PFSK-1 (cell line): Measurements from ENCODE around the gene LCNL1.

Source experiments
- FOXP2 ChIP-seq: optimal IDR thresholded peaks from 2 replicates; pipeline ENCODE3; 2011; ENCODE audit warnings: borderline replicate concordance, control low read depth, inconsistent platforms; ENCODE audit not compliant: insufficient read depth; ENCODE audit errors: extremely low read length, extremely low read depth
- POLR2AphosphoS5 ChIP-seq: IDR thresholded peaks from 2 replicates; pipeline ENCODE4 v1.6.1; 2012; ENCODE audit warnings: low read depth, mild to moderate bottlenecking, control low read depth, low read length, moderate library complexity
- SIN3A ChIP-seq: IDR thresholded peaks from 2 replicates; pipeline ENCODE4 v1.6.1; 2012; ENCODE audit warnings: mild to moderate bottlenecking, low read length, moderate library complexity, borderline replicate concordance; ENCODE audit not compliant: insufficient read depth
- TAF1 ChIP-seq: IDR thresholded peaks from 2 replicates; pipeline ENCODE4 v1.6.1; 2012; ENCODE audit warnings: low read length, control low read depth, borderline replicate concordance; ENCODE audit not compliant: insufficient read depth
- TF ChIP-seq, protein P1 (sequence below), 2 experiments: IDR thresholded peaks; 2 replicates each; pipeline versions ENCODE4 v1.6.1 to v1.8.0; 2011 to 2012; ENCODE audit warnings: low read depth in 2 of 2, low read length in 2 of 2, control low read depth in 1 of 2, inconsistent platforms in 1 of 2, mild to moderate bottlenecking in 1 of 2, moderate library complexity in 1 of 2; ENCODE audit not compliant: insufficient read depth in 1 of 2

Gene LCNL1

DNA sequence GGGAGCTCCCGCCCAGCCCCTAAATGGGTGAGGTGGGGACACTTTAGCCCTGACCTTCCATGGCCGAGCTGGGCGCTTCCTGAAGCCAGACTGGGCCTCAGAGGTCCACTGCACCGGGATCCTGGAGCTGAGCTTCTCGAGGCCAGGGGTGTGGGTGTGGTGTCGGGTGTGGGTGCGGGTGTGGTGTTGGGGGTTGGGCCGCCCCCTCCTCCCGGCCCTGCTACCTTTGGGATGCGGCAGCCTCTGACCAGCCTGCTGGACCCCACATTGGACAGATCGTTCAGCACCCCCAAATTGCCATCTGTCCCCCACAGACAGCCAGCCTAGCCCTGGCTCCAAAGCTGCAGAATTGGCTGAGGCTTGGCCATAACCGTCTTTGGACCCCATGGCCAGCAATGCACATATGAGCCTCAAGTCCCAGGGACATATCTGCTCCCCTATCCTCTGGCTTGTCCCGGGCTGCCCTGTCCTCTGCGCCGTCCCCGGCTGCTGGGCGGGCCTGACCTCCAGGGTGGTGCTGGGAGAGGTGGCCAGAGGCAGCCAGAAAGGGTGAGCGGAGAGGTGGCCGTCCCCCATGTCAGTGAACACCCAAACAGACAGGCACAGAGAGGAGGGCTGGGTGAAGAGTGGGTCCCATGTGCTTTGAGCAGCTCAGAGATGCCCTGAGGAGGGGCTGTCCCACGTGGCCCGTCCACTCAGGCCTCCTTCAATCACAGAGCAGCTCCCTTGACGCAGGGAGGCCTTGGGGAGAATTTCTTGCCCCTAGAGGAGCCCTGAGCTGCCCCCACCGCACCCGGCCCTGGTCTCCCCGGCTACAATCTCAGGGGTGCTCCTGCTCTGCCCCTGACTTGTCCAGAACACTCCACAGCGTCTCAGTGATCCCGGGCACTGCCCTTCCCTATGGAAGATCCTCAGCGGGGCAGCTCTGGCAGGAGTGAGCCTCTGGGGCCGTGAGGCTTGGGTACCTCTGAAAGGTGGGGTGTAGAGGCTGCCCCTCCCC is 8.9 kb upstream of the LCNL1 start:
- no peak for TF ChIP-seq POLR2AphosphoS5
- TF ChIP-seq, protein P1, sequence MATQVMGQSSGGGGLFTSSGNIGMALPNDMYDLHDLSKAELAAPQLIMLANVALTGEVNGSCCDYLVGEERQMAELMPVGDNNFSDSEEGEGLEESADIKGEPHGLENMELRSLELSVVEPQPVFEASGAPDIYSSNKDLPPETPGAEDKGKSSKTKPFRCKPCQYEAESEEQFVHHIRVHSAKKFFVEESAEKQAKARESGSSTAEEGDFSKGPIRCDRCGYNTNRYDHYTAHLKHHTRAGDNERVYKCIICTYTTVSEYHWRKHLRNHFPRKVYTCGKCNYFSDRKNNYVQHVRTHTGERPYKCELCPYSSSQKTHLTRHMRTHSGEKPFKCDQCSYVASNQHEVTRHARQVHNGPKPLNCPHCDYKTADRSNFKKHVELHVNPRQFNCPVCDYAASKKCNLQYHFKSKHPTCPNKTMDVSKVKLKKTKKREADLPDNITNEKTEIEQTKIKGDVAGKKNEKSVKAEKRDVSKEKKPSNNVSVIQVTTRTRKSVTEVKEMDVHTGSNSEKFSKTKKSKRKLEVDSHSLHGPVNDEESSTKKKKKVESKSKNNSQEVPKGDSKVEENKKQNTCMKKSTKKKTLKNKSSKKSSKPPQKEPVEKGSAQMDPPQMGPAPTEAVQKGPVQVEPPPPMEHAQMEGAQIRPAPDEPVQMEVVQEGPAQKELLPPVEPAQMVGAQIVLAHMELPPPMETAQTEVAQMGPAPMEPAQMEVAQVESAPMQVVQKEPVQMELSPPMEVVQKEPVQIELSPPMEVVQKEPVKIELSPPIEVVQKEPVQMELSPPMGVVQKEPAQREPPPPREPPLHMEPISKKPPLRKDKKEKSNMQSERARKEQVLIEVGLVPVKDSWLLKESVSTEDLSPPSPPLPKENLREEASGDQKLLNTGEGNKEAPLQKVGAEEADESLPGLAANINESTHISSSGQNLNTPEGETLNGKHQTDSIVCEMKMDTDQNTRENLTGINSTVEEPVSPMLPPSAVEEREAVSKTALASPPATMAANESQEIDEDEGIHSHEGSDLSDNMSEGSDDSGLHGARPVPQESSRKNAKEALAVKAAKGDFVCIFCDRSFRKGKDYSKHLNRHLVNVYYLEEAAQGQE (IDR thresholded peaks at IDR 0.05; ENCODE audit: insufficient read depth in 1 of 2, low read depth in 2 of 2, low read length in 2 of 2) = no peak
- TF ChIP-seq TAF1 = no peak
- no peak for TF ChIP-seq SIN3A
- no peak for TF ChIP-seq FOXP2

DNA sequence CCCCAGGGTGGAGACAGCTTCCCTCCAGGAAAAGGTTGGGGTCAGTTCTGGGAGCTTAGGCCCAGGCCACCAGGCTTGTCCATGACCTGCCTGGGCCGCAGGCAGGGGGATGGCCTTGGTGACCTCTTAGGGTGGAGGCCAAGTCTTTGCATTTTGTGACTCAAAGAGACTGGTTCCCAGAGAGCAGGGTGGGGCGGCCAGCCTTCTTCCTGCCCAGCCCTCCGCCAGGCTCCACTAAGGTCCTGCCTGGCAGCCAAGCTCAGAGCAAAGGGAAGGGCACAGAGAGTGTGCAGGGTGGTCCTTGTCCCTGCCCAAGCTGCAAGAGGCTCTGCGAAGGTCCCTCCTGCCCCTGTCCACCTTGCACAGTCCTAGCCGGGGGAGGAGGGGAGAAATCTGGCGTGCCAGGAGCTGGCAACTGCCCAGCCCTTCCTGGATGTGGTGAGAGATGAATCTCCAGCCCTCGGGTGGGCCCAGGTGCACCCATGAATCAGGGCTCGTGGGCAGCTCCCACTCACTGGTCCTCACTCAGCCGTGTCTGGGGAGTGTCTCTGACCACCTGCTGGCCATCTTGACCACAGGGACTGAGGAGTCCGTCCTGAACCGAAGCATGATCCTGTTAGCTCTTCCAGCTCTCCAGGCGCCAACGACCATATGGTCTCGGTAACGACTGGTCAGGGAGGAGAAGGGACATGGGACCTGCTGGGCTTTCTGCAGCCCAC is 7.8 kb upstream of the LCNL1 start:
- TF ChIP-seq SIN3A (no peak), FOXP2 (no peak), POLR2AphosphoS5 (no peak), TAF1 (no peak)
- TF ChIP-seq, protein P1 (IDR thresholded peaks at IDR 0.05; ENCODE audit: insufficient read depth in 1 of 2, low read depth in 2 of 2, low read length in 2 of 2) = no peak

DNA sequence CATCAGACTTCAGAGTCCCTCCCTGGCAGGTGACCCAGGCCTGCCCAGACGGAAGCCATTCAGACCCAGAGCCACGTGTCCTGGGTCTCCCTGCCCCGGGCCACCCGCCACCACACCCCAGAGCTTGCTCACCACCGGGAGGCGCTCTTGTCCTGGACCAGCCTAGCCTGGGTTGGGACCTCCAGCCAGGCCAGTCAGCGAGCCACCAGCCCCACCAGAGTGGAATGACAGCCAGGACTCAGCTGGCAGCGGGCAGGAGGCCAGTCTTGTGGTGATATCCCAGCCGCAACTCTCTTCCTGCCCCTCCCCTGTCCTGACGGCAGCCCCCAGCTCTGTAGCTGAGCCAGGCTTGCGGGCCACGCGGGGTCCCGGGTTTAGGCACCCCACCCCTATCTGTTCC is 7.1 kb upstream of the LCNL1 start:
- TF ChIP-seq FOXP2 (no peak), SIN3A (no peak), TAF1 (no peak), POLR2AphosphoS5 (no peak)
- TF ChIP-seq, protein P1 (IDR thresholded peaks at IDR 0.05; ENCODE audit: insufficient read depth in 1 of 2, low read depth in 2 of 2, low read length in 2 of 2) = no peak

DNA sequence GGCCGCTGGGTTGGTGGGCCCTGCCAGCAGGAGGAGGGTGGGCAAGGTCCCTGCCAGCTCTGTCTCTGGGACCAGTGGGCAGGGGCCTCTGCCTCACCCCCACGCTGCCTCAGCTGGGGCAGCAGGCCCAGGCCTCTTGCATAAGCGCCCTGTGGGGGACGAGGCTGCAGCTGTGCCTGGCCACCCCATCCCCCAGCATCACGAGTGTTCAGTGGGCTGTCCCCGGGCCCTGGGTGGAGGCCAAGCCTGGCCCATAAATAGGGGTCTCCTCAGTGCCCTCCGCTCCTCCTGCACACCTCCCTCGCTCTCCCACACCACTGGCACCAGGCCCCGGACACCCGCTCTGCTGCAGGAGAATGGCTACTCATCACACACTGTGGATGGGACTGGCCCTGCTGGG is 5.6 kb upstream of the LCNL1 start, which contains the start of gene PTGDS:
Gene PTGDS, plus strand, starts transcription at position 282 of the 400 bp plus-strand sequence. Its CDS starts 75 bp downstream, at position 357.
- TF ChIP-seq, protein P1 (IDR thresholded peaks at IDR 0.05; ENCODE audit: insufficient read depth in 1 of 2, low read depth in 2 of 2, low read length in 2 of 2) = no peak
- TF ChIP-seq SIN3A = no peak
- no peak for TF ChIP-seq TAF1
- TF ChIP-seq POLR2AphosphoS5 = no peak
- TF ChIP-seq FOXP2 = no peak
